Measurements from ENCODE around the gene ARHGAP9.
"Not testable (repeated sequence)": the region's sequence is repeated elsewhere in the genome, so short reads cannot be mapped to it uniquely, and the experiment has no call there.

ARHGAP9 gene

GRCh38 chr12:57431654-57432188 is 47.9 kb downstream of the ARHGAP9 start:
- DNase-seq: no peak

DNA sequence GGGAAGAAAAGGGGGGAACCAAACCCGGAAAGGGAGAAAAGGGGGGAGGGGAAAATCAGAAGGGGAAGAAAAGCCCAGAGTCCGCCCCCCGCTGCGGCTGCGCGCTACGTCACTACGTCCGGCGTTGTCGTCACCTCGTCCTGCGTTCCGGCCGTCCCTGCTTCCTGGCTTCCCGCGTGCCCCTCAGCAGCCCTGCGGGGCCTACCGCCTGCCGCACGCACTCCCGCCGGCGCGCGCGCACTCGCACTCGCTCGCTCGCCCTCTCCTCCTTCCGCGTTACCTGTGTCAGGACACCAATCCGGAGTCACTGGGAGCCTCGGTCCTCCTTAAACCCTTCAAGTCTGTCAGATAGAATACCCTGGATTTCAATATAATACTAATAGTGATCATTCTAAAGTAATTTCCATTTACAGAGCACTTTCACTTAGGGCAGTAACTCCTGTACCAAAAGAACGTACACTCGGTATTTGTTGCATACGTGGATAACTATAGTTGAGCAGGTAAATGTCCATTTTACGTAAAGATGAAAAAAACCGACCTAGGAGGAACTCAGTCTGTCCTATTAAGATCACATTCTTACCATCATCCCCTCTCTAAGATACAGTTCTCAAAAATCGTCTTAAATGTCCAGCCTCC is 48.6 kb downstream of the ARHGAP9 start, which contains the start of gene R3HDM2:
R3HDM2 (minus strand) TSS at position 113 of the 636 bp plus-strand sequence. CDS start 120,615 bp downstream, outside the sequence.
- DNase-seq: peak; percentile 97

DNA sequence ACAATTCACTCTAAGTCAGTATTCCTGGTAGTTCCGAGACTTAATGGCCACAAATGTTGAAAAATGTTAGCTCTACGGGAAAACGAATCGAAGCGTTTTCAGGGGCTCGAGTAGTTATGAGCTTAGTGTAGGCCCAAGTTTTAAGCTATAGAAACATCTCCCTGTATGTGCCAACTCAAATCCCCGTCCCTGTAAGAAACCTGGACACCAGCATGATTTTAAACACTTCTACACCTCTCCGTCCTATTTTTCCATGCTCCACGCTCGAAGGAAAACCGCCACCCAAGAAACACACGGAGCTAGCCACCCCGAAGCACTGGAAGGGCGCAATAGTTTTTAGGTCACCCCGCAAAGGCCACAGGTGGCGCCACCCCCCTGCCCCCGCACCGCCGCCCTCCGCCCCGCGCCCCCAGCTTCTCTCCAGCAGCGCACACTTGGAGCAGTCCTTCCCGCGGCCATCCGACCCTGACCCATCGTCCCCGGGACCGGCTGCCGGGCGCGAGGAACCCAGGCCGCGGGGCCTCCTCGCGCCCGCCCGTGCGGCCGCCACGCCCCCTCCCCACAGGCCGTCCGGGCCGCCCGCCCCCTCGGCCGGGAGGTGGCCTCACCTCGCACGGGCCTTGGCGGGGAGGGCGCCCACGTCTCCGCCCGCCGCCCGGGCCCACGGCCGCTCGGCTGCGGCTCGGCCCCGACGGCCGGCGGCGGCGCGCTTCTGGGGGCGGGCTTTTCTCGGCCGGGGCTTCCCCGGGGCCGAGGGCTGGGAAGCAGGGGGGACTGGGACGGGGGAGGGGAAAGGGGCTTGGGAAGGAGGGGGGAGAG is 49.3 kb downstream of the ARHGAP9 start:
- DNase-seq: peak; percentile 79

DNA sequence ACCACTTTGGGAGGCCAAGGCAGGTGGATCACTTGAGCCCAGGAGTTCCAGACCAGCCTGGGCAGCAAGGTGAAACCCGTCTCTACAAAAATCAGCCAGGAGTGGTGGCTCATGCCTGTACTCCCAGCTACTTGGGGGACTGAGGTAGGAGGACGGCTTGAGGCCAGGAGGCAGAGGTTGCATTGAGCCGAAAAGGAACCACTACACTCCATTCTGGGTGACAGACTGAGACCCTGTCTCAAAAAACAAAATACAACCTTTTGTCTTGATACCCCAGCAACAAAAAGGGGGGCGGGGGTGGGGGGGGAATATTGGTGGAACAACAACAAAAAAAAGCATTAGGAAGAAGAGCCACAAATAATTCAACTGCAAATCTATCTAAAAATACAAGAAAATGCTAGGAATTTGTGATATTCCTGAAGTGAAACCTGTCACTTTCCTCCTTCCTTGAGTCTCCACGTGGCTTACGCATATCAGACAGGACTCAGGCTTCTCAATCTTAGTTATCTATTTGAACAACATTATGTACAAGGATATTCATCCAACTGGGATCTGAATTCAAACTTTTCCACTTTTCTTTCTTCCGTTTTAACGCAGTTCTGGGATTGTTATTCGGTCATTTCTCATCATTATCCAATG is 50.1 kb downstream of the ARHGAP9 start:
- DNase-seq: no peak

DNA sequence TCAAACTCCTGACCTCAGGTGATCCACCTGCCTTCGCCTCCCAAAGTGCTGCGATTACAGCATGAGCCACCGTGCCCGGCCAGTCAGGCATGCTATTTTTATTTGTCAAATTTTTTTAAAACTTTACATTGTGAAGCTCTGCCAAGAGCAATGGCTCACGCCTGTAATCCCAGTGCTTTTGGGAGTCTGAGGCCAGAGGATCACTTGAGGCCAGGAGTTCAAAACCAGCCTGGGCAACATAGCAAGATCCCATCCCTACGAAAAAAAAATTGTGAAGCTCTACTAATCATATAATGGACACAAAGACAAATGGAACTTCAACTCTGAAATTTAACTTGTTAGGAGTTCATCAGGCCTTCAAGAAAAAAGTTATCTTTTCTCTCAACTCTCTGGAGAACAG is 50.7 kb downstream of the ARHGAP9 start:
- no peak for DNase-seq

DNA sequence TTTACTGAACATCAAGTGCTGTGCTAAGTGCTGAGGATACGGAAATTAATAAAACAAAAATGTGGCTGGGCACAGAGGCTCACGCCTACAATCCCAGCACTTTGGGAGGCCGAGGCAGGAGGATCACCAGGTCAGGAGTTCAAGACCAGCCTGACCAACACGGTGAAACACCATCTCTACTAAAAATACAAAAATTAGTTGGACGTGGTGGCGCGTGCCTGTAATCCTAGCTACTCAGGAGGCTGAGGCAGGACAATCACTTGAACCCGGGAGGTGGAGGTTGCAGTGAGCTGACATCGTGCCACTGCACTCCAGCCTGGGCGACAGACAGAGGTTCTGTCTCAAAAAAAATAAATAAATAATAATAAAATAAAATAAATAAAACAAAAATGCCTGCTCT is 52.7 kb downstream of the ARHGAP9 start:
- DNase-seq: not testable (repeated sequence)

All from NCI-H774 (cell line).